ENCODE data around the gene USP14.

Gene USP14

DNA sequence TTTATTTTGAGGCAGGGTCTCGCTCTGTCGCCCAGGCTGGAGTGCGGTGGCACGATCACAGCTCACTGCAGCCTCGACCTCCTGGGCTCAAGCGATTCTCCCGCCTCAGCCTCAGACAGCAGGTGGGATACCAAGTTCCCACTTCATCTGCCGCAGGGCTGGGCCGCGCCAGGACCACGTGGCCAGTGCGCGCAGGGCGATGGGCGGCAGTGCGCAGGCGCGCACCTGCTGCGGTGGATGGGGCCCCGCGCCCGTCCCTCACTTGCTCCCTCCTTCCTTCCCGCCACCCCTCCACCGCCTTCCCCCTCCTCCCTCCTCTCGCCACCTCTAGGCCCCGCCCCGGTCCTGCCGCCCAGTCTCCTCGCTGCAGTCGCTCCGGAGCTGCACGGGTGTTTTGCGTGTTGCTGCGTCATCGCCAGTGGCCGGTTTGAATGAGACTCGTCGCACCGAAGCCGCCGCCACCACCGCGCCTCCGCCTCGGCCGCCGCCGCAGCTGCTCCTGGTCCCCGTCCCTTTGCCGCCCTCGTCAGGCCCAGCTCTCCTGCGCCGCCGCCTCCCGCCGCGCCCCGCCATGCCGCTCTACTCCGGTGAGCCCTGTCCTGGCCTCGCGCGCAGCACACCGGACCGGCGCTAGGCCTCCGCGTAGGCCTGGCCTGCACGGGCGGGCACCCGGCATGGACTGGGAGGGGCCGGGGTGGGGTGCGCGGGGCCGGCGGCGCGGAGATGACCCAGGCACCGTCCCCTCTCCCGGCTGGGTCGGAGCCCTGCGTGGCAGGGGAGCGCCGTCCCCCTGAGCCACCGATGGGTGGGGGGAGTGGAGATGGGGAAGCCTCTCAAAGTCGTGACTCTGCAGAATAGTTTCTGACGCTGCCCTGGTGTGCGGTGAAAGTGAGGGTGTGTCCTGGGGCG is at the start of gene USP14:
USP14 (plus strand) TSS at position 430 of the 909 bp plus-strand sequence; CDS start at position 572, 142 bp downstream.
- H3K9me3 ChIP-seq (ENCODE audit: control insufficient read depth, insufficient read depth, low read depth, low read length), result no peaks in the 10 kb centered on the region
- ChIA-PET POLR2A (interaction anchor here (0.6 to 1.6 kb wide), 4 partner anchors 21 to 501 kb away, joined by 3 to 9 read pairs (median 4); partner anchors contain the start of gene THOC1), CTCF (no interaction called here)
- H3K4me3 ChIP-seq (ENCODE audit: low read depth, low read length), result peak within 1 kb of the TSS; percentile 84
- peaks cover 9% of the 10 kb centered on the region for H3K4me1 ChIP-seq (ENCODE audit: control insufficient read depth, insufficient read depth, low read length)
- H3K36me3 ChIP-seq (ENCODE audit: control insufficient read depth in 2 of 2, insufficient read depth in 1 of 2, low read length in 2 of 2), result peaks cover 5 to 14% of the 10 kb centered on the region in 2 experiments
- H3K27ac ChIP-seq (ENCODE audit: extremely low read depth, low read depth, low read length), result peak within 1 kb of the TSS; percentile 77
- no peak for TF ChIP-seq ZSCAN18 (tag by site-specific recombination; IDR thresholded peaks at IDR 0.05)
- TF ChIP-seq ZNF423 (tag by site-specific recombination; IDR thresholded peaks at IDR 0.05), result no peak
- TF ChIP-seq, protein P1, sequence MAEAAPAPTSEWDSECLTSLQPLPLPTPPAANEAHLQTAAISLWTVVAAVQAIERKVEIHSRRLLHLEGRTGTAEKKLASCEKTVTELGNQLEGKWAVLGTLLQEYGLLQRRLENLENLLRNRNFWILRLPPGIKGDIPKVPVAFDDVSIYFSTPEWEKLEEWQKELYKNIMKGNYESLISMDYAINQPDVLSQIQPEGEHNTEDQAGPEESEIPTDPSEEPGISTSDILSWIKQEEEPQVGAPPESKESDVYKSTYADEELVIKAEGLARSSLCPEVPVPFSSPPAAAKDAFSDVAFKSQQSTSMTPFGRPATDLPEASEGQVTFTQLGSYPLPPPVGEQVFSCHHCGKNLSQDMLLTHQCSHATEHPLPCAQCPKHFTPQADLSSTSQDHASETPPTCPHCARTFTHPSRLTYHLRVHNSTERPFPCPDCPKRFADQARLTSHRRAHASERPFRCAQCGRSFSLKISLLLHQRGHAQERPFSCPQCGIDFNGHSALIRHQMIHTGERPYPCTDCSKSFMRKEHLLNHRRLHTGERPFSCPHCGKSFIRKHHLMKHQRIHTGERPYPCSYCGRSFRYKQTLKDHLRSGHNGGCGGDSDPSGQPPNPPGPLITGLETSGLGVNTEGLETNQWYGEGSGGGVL (tag by site-specific recombination; IDR thresholded peaks at IDR 0.05), result peak; percentile 100
- no peak for TF ChIP-seq ZNF10 (tag by site-specific recombination; IDR thresholded peaks at IDR 0.05)
- TF ChIP-seq, protein P2, sequence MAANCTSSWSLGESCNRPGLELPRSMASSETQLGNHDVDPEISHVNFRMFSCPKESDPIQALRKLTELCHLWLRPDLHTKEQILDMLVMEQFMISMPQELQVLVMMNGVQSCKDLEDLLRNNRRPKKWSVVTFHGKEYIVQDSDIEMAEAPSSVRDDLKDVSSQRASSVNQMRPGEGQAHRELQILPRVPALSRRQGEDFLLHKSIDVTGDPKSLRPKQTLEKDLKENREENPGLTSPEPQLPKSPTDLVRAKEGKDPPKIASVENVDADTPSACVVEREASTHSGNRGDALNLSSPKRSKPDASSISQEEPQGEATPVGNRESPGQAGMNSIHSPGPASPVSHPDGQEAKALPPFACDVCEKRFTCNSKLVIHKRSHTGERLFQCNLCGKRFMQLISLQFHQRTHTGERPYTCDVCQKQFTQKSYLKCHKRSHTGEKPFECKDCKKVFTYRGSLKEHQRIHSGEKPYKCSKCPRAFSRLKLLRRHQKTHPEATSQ (tag by site-specific recombination; IDR thresholded peaks at IDR 0.05), result no peak
- TF ChIP-seq PRDM1 (tag by site-specific recombination; IDR thresholded peaks at IDR 0.05), result 0 out of 2 replicates have a peak, but pooled peaks have one; percentile 6
- TF ChIP-seq ZNF16 (tag by site-specific recombination; IDR thresholded peaks at IDR 0.05; ENCODE audit: low read depth), result no peak
- TF ChIP-seq ZNF521 (tag by site-specific recombination; IDR thresholded peaks at IDR 0.05), result no peak
- no peak for TF ChIP-seq TCF7L2 (IDR thresholded peaks at IDR 0.05; ENCODE audit: borderline replicate concordance, low read depth, low read length)
- TF ChIP-seq ZNF544 (tag by site-specific recombination; IDR thresholded peaks at IDR 0.05), result no peak
- no peak for TF ChIP-seq ZSCAN4 (tag by site-specific recombination; IDR thresholded peaks at IDR 0.05)
- no peak for TF ChIP-seq GLI2 (tag by site-specific recombination; IDR thresholded peaks at IDR 0.05; ENCODE audit: borderline replicate concordance, low read depth)
- TF ChIP-seq ZNF169 (tag by site-specific recombination; IDR thresholded peaks at IDR 0.05), result no peak
- TF ChIP-seq ZNF140 (tag by site-specific recombination; IDR thresholded peaks at IDR 0.05), result no peak
- TF ChIP-seq ZNF391 (tag by site-specific recombination; IDR thresholded peaks at IDR 0.05; ENCODE audit: borderline replicate concordance, low read depth), result 0 out of 2 replicates have a peak, but pooled peaks have one; percentile 60
- TF ChIP-seq IKZF3 (tag by site-specific recombination; IDR thresholded peaks at IDR 0.05), result no peak
- no peak; the same call in 1 of the 2 replicates for TF ChIP-seq ZNF350 (tag by site-specific recombination; IDR thresholded peaks at IDR 0.05)
- TF ChIP-seq ZFP69B (tag by site-specific recombination; IDR thresholded peaks at IDR 0.05), result peak; percentile 66; the same call in 1 of the 2 replicates
- no peak for TF ChIP-seq ZNF549 (tag by site-specific recombination; IDR thresholded peaks at IDR 0.05)
- no peak for TF ChIP-seq ZNF513 (tag by site-specific recombination; IDR thresholded peaks at IDR 0.05)
- no peak for TF ChIP-seq ZNF426 (tag by site-specific recombination; IDR thresholded peaks at IDR 0.05)
- TF ChIP-seq YY1 (tag by site-specific recombination; IDR thresholded peaks at IDR 0.05), result peak; percentile 21; the same call in 1 of the 2 replicates
- TF ChIP-seq ZNF600 (tag by site-specific recombination; IDR thresholded peaks at IDR 0.05), result peak; percentile 43; the same call in 1 of the 2 replicates
- no peak for TF ChIP-seq ZNF24 (tag by site-specific recombination; IDR thresholded peaks at IDR 0.05)
- TF ChIP-seq, protein P3, sequence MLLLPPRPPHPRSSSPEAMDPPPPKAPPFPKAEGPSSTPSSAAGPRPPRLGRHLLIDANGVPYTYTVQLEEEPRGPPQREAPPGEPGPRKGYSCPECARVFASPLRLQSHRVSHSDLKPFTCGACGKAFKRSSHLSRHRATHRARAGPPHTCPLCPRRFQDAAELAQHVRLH (tag by site-specific recombination; IDR thresholded peaks at IDR 0.05), result no peak
- TF ChIP-seq ZNF174 (tag by site-specific recombination; IDR thresholded peaks at IDR 0.05), result no peak
- no peak for TF ChIP-seq ZNF596 (tag by site-specific recombination; IDR thresholded peaks at IDR 0.05)
- TF ChIP-seq ZNF274 (IDR thresholded peaks at IDR 0.05; ENCODE audit: low read length), result no peak
- no peak for TF ChIP-seq ZNF274 (tag by site-specific recombination; IDR thresholded peaks at IDR 0.05; ENCODE audit: borderline replicate concordance)
- no peak for TF ChIP-seq ZFP37 (tag by site-specific recombination; IDR thresholded peaks at IDR 0.05)

Data from HEK293 (cell line).